Measurements from ENCODE around the gene NHLRC1. TPM values are rescaled to one million over a fixed set of nuclear protein-coding genes. Genes with fewer than 3 reads are reported as not detected.

Gene NHLRC1
- total and polyA plus RNA-seq, 10 of the 15 experiments (the other 5 are each of a cell fraction or from before 2014, with no cell fraction given), result 0.04 to 0.22 (median 0.12) TPM; not detected in 2

DNA sequence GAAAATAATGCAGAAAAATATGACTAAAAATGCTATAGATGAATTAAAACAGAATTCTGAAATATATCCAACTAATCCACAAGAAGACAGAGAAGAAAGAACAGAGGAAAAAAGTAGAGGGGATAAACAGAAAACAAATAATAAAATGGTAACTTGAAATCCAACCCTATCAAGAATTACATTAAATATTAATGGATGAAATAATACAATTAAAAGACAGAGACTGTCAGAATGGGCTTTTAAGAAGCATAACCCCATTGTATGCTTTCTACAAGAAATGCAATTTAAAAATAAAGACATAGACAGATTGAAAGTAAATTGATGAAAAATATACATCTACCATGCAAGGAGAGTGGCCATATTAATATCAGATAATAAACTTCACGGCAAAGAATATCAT is 15.4 kb downstream of the NHLRC1 start:
- DNase-seq (ENCODE audit: low read depth, low spot score), result no peak
- no peak for ATAC-seq
- H2AFZ ChIP-seq (ENCODE audit: control insufficient read depth, low read depth, low read length), result no peak overlapping the region
- in situ Hi-C loops (cut with MboI) (no loop called here), intact Hi-C loops (cut with micrococcal nuclease; ENCODE audit: unreplicated experiment) (no loop called here)
- no peak for FAIRE-seq
- CTCF ChIA-PET, result no interaction called here
- TF ChIP-seq FOS (IDR thresholded peaks at IDR 0.05; ENCODE audit: borderline replicate concordance, extremely low read depth, insufficient read length), result no peak
- TF ChIP-seq NR2C1 (IDR thresholded peaks at IDR 0.05), result no peak
- TF ChIP-seq LARP7 (IDR thresholded peaks at IDR 0.05), result no peak
- no peak for TF ChIP-seq DPF2 (IDR thresholded peaks at IDR 0.05)
- TF ChIP-seq TAF1 (IDR thresholded peaks at IDR 0.05; ENCODE audit: borderline replicate concordance, low read depth, low read length), result no peak
- no peak for TF ChIP-seq IRF4 (IDR thresholded peaks at IDR 0.05; ENCODE audit: low read depth, low read length)
- TF ChIP-seq, protein P1, sequence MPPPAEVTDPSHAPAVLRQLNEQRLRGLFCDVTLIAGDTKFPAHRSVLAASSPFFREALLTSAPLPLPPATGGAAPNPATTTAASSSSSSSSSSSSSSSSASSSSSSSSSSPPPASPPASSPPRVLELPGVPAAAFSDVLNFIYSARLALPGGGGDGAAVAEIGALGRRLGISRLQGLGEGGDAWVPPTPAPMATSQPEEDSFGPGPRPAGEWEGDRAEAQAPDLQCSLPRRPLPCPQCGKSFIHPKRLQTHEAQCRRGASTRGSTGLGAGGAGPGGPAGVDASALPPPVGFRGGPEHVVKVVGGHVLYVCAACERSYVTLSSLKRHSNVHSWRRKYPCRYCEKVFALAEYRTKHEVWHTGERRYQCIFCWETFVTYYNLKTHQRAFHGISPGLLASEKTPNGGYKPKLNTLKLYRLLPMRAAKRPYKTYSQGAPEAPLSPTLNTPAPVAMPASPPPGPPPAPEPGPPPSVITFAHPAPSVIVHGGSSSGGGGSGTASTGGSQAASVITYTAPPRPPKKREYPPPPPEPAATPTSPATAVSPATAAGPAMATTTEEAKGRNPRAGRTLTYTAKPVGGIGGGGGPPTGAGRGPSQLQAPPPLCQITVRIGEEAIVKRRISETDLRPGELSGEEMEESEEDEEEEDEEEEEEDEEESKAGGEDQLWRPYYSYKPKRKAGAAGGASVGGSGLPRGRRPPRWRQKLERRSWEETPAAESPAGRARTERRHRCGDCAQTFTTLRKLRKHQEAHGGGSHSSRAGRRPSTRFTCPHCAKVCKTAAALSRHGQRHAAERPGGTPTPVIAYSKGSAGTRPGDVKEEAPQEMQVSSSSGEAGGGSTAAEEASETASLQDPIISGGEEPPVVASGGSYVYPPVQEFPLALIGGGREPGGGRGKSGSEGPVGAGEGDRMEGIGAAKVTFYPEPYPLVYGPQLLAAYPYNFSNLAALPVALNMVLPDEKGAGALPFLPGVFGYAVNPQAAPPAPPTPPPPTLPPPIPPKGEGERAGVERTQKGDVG (CRISPR knock-in tag; IDR thresholded peaks at IDR 0.05), result no peak
- RAD21 ChIA-PET (ENCODE audit: unreplicated experiment), result no interaction called here
- H3K9ac ChIP-seq (ENCODE audit: control insufficient read depth, insufficient read depth, low read length), result no peak overlapping the region
- H3K9me3 ChIP-seq (replicated peaks; ENCODE audit: control insufficient read depth, insufficient read depth, low read length), result no peaks in the 10 kb centered on the region; the same call in 2 of the 3 replicates
- no peak overlapping the region for H3K27ac ChIP-seq (ENCODE audit: control insufficient read depth, insufficient read depth)
- no peak overlapping the region for H3K4me2 ChIP-seq (ENCODE audit: control insufficient read depth, insufficient read depth)
- H4K20me1 ChIP-seq (ENCODE audit: control insufficient read depth, insufficient read depth), result no peaks in the 10 kb centered on the region
- BruUV-seq (replicated peaks), result no TSS peak
- no peaks in the 10 kb centered on the region for H3K36me3 ChIP-seq (ENCODE audit: control insufficient read depth in 2 of 2, insufficient read depth in 2 of 2, low read length in 1 of 2)
- 53% methylated on average over 1 of the region's 1 CpG for WGBS (ENCODE audit: insufficient coverage, insufficient replicate concordance, low lambda C conversion rate, missing lambda C conversion rate)
- SMC1A ChIA-PET (ENCODE audit: uncharacterized antibody, unreplicated experiment), result no interaction called here
- H3K79me2 ChIP-seq (ENCODE audit: control insufficient read depth, insufficient read depth, low read length), result no peaks in the 10 kb centered on the region
- H3K4me1 ChIP-seq (ENCODE audit: control insufficient read depth, insufficient read depth, low read length), result no peaks in the 10 kb centered on the region
- POLR2A ChIA-PET, result no interaction called here
- H3K27me3 ChIP-seq (replicated peaks in 1 of 2; ENCODE audit: control insufficient read depth in 2 of 2, insufficient read depth in 2 of 2, low read length in 1 of 2), result no peaks in the 10 kb centered on the region
- H3K4me3 ChIP-seq, result no peak overlapping the region

Data from GM12878 (cell line).